SK-N-SH (cell line): ENCODE measurements around the gene RASD2. TPM values are rescaled to one million over a fixed set of nuclear protein-coding genes. Genes with fewer than 3 reads are reported as not detected.

Experiments used
- CTCF ChIA-PET: fragments of 300-600, 350-600 bp; formaldehyde crosslinking; extraction: SDS; loops from one replicate; lab custom pipeline; 2021; lab: Yijun Ruan, JAX
- POLR2A ChIA-PET: fragments of 350-600 bp; sonication (Branson Sonifier 250); formaldehyde crosslinking; extraction: SDS; loops from one replicate; lab custom pipeline; 2020; ENCODE audit warnings: antibody characterized with exemption, inconsistent platforms; lab: Yijun Ruan, JAX
- DNase-seq: peaks from one replicate; pipeline ENCODE4 v3.0.0; 2012
- H2AFZ ChIP-seq: fragments of 200-600 bp; sonication (generic); 2 replicates; pipeline ENCODE4 v1.8.1; 2016; ENCODE audit warnings: antibody characterized with exemption, mild to moderate bottlenecking, low read depth
- H3F3A ChIP-seq: fragments of 200-600 bp; sonication (generic); replicated peaks from 2 replicates; pipeline ENCODE3; 2016; ENCODE audit warnings: antibody characterized with exemption, mild to moderate bottlenecking; ENCODE audit not compliant: insufficient read depth
- H3K27ac ChIP-seq, 2 experiments: fragments of 200-500 bp in 1 of 2; fragments of 200-600 bp in 1 of 2; sonication (Bioruptor generic) in 1 of 2; sonication (generic), shearing (Covaris generic) in 1 of 2; 2 replicates each; pipeline versions ENCODE4 v1.5.1 to v1.6.1; 2014 to 2016; ENCODE audit warnings: low read depth in 2 of 2, inconsistent platforms in 1 of 2, low read length in 1 of 2, mild to moderate bottlenecking in 1 of 2, mixed read lengths in 1 of 2
- H3K27me3 ChIP-seq: fragments of 200-600 bp; sonication (generic), shearing (Covaris generic); 2 replicates; pipeline ENCODE4 v1.6.1; 2016; ENCODE audit warnings: mixed run types; ENCODE audit not compliant: insufficient read depth
- H3K36me3 ChIP-seq, 2 experiments: fragments of 200-500 bp in 1 of 2; fragments of 200-600 bp in 1 of 2; sonication (Bioruptor generic) in 1 of 2; sonication (generic) in 1 of 2; replicated peaks in 1 of 2; 2 replicates each; pipeline versions ENCODE3 to v1.5.1; 2014 to 2016; ENCODE audit warnings: low read length in 1 of 2, mild to moderate bottlenecking in 1 of 2; ENCODE audit not compliant: insufficient read depth in 2 of 2, control insufficient read depth in 1 of 2
- H3K4me1 ChIP-seq, 2 experiments: fragments of 200-500 bp in 1 of 2; fragments of 200-600 bp in 1 of 2; sonication (Bioruptor generic) in 1 of 2; sonication (generic), shearing (Covaris generic) in 1 of 2; 2 replicates each; pipeline versions ENCODE4 v1.5.1 to v1.6.1; 2014 to 2016; ENCODE audit warnings: low read depth in 1 of 2, low read length in 1 of 2, mixed run types in 1 of 2; ENCODE audit not compliant: insufficient read depth in 2 of 2, control insufficient read depth in 1 of 2
- H3K4me2 ChIP-seq: fragments of 200-600 bp; sonication (generic), shearing (Covaris generic); 2 replicates; pipeline ENCODE4 v1.6.1; 2017; ENCODE audit warnings: mixed run types
- H3K4me3 ChIP-seq, 2 experiments: fragments of 200-500 bp in 1 of 2; fragments of 200-600 bp in 1 of 2; sonication (Bioruptor generic) in 1 of 2; sonication (generic), shearing (Covaris generic) in 1 of 2; 2 replicates each; pipeline versions ENCODE4 v1.5.1 to v1.8.1; 2014 to 2016; ENCODE audit warnings: low read depth in 2 of 2, inconsistent platforms in 1 of 2, low read length in 1 of 2, mild to moderate bottlenecking in 1 of 2, mixed read lengths in 1 of 2, moderate library complexity in 1 of 2
- H3K79me2 ChIP-seq: fragments of 200-600 bp; sonication (generic); 2 replicates; pipeline ENCODE4 v1.8.1; 2017; ENCODE audit warnings: mild to moderate bottlenecking; ENCODE audit not compliant: insufficient read depth
- H3K9ac ChIP-seq: fragments of 200-600 bp; sonication (generic); 2 replicates; pipeline ENCODE4 v1.6.1; 2017; ENCODE audit warnings: mixed run types
- H3K9me2 ChIP-seq: fragments of 200-600 bp; sonication (generic); 2 replicates; pipeline ENCODE4 v1.6.1; 2017; ENCODE audit warnings: mixed run types
- H3K9me3 ChIP-seq: fragments of 200-600 bp; sonication (generic); 2 replicates; pipeline ENCODE4 v1.6.1; 2017; ENCODE audit warnings: mixed run types, mild to moderate bottlenecking, moderate library complexity
- H4K20me1 ChIP-seq: fragments of 200-600 bp; sonication (generic); 2 replicates; pipeline ENCODE4 v1.6.1; 2017; ENCODE audit warnings: mild to moderate bottlenecking, mixed run types; ENCODE audit not compliant: insufficient read depth
- ELF1 ChIP-seq: IDR thresholded peaks from 2 replicates; pipeline ENCODE4 v1.4.0; 2012
- EZH2phosphoT487 ChIP-seq: fragments of 200-600 bp; sonication (generic); IDR thresholded peaks from 2 replicates; pipeline ENCODE4 v1.6.1; 2017; ENCODE audit warnings: low read depth, mixed run types, mild to moderate bottlenecking, antibody characterized with exemption, moderate library complexity, borderline replicate concordance
- FOSL2 ChIP-seq: IDR thresholded peaks from 2 replicates; pipeline ENCODE4 v1.4.0; 2012; ENCODE audit warnings: low read depth, mild to moderate bottlenecking, moderate library complexity, borderline replicate concordance
- FOXJ3 ChIP-seq: sonication (generic); formaldehyde crosslinking; IDR thresholded peaks from 2 replicates; pipeline ENCODE4 v1.5.1; 2020; ENCODE audit warnings: mild to moderate bottlenecking, missing genetic modification reagents
- JUND ChIP-seq: IDR thresholded peaks from 2 replicates; pipeline ENCODE4 v1.4.0; 2012
- MEF2A ChIP-seq: IDR thresholded peaks from 2 replicates; pipeline ENCODE4 v1.4.0; 2012; ENCODE audit warnings: low read depth, borderline replicate concordance
- MXI1 ChIP-seq: IDR thresholded peaks from 2 replicates; pipeline ENCODE4 v1.6.1; 2012; ENCODE audit warnings: mild to moderate bottlenecking, low read depth, low read length, improper control_type of control experiment
- RAD21 ChIP-seq: IDR thresholded peaks from 2 replicates; pipeline ENCODE4 v1.6.1; 2012; ENCODE audit warnings: mild to moderate bottlenecking, low read length
- RCOR1 ChIP-seq: fragments of 150-350 bp; IDR thresholded peaks from 2 replicates; pipeline ENCODE4 v1.6.1; 2017; ENCODE audit warnings: antibody characterized with exemption, low read length
- RXRA ChIP-seq: IDR thresholded peaks from 2 replicates; pipeline ENCODE4 v1.4.0; 2012; ENCODE audit warnings: low read depth, mild to moderate bottlenecking, borderline replicate concordance
- SIN3A ChIP-seq: IDR thresholded peaks from 2 replicates; pipeline ENCODE4 v1.6.1; 2012; ENCODE audit warnings: low read depth, mild to moderate bottlenecking, low read length, moderate library complexity, borderline replicate concordance
- SMC3 ChIP-seq: IDR thresholded peaks from 2 replicates; pipeline ENCODE4 v1.6.1; 2012; ENCODE audit warnings: low read depth, low read length, improper control_type of control experiment
- TAF1 ChIP-seq: IDR thresholded peaks from 2 replicates; pipeline ENCODE4 v1.6.1; 2012; ENCODE audit warnings: low read depth, mild to moderate bottlenecking, low read length, moderate library complexity, borderline replicate concordance
- WGBS: methylation state at CpG from one replicate; pipeline ENCODE4 v1.1.6; 2017; ENCODE audit warnings: low lambda C conversion rate; 5-methylcytosine and 5-hydroxymethylcytosine counted together
- polyA plus RNA-seq, 3 experiments: library from polyadenylated mRNA; depleted of rRNA; stranded (reverse); fragments of >200 nt; gene quantifications; 2 replicates each; pipeline ENCODE4 v1.2.3, GENCODE V29; 2012
- TF ChIP-seq, protein P1 (sequence below): IDR thresholded peaks from 2 replicates; pipeline ENCODE4 v1.4.0; 2012; ENCODE audit warnings: low read depth, borderline replicate concordance
- TF ChIP-seq, protein P2 (sequence below): IDR thresholded peaks from 2 replicates; pipeline ENCODE4 v1.4.0; 2012; ENCODE audit warnings: low read depth
- TF ChIP-seq, protein P3 (sequence below): fragments of 200-600 bp; sonication (generic); IDR thresholded peaks from 2 replicates; pipeline ENCODE4 v1.6.1; 2017; ENCODE audit warnings: antibody characterized with exemption, mild to moderate bottlenecking, moderate library complexity
- TF ChIP-seq, protein P4 (sequence below): fragments of 150-350 bp; IDR thresholded peaks from 2 replicates; pipeline ENCODE4 v1.6.1; 2017; ENCODE audit warnings: antibody characterized with exemption, low read length, low read depth, borderline replicate concordance

The RASD2 gene
- polyA plus RNA-seq, 1 of the 3 experiments (the other 2 are of a cell fraction): 0.30 TPM

DNA sequence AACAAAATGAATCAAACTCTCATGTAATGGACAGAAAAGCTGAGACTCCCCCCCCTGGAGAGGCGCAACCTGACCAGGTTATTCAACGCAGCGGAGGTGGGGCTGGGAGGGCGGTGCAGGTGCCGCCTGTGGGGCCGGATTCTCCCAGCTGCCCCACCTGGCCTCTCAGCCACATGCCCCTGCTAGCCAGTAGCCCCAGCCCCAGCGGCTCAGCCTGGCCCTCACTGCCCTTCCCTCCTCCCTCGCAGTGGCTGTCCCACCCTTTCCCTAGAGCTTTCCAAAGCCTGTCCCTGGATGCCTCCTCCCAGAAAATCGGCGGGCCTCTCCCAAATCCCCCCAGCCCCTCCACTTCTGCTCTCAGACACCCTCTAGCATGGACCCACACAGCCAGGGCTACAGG lies 31.2 kb upstream of the RASD2 start:
- H3K4me1 ChIP-seq: no peaks in the 10 kb centered on the region
- H3K79me2 ChIP-seq: no peaks in the 10 kb centered on the region
- ChIA-PET POLR2A (no interaction called here), CTCF (no interaction called here)
- H3K27ac ChIP-seq: no peak overlapping the region
- H3K27me3 ChIP-seq: no peaks in the 10 kb centered on the region
- H3K4me3 ChIP-seq: no peak overlapping the region
- H3K36me3 ChIP-seq: no peaks in the 10 kb centered on the region
- H3K9me2 ChIP-seq: no peaks in the 10 kb centered on the region
- no peak overlapping the region for H3K4me2 ChIP-seq
- 91% methylated on average over 10 of the region's 10 CpGs for WGBS
- no peak for TF ChIP-seq RAD21
- TF ChIP-seq TAF1: no peak
- no peak for TF ChIP-seq EZH2phosphoT487
- no peak for TF ChIP-seq ELF1
- no peak for TF ChIP-seq SMC3
- TF ChIP-seq JUND: no peak
- no peak for TF ChIP-seq MXI1
- TF ChIP-seq, protein P1, sequence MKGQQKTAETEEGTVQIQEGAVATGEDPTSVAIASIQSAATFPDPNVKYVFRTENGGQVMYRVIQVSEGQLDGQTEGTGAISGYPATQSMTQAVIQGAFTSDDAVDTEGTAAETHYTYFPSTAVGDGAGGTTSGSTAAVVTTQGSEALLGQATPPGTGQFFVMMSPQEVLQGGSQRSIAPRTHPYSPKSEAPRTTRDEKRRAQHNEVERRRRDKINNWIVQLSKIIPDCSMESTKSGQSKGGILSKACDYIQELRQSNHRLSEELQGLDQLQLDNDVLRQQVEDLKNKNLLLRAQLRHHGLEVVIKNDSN: no peak
- TF ChIP-seq, protein P2, sequence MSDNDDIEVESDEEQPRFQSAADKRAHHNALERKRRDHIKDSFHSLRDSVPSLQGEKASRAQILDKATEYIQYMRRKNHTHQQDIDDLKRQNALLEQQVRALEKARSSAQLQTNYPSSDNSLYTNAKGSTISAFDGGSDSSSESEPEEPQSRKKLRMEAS: no peak
- no peak for TF ChIP-seq MEF2A
- TF ChIP-seq RCOR1: no peak
- TF ChIP-seq FOXJ3 (CRISPR knock-in tag): no peak
- TF ChIP-seq FOSL2: no peak
- TF ChIP-seq SIN3A: no peak
- TF ChIP-seq RXRA: no peak
- TF ChIP-seq, protein P3, sequence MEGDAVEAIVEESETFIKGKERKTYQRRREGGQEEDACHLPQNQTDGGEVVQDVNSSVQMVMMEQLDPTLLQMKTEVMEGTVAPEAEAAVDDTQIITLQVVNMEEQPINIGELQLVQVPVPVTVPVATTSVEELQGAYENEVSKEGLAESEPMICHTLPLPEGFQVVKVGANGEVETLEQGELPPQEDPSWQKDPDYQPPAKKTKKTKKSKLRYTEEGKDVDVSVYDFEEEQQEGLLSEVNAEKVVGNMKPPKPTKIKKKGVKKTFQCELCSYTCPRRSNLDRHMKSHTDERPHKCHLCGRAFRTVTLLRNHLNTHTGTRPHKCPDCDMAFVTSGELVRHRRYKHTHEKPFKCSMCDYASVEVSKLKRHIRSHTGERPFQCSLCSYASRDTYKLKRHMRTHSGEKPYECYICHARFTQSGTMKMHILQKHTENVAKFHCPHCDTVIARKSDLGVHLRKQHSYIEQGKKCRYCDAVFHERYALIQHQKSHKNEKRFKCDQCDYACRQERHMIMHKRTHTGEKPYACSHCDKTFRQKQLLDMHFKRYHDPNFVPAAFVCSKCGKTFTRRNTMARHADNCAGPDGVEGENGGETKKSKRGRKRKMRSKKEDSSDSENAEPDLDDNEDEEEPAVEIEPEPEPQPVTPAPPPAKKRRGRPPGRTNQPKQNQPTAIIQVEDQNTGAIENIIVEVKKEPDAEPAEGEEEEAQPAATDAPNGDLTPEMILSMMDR: no peak
- TF ChIP-seq, protein P4, sequence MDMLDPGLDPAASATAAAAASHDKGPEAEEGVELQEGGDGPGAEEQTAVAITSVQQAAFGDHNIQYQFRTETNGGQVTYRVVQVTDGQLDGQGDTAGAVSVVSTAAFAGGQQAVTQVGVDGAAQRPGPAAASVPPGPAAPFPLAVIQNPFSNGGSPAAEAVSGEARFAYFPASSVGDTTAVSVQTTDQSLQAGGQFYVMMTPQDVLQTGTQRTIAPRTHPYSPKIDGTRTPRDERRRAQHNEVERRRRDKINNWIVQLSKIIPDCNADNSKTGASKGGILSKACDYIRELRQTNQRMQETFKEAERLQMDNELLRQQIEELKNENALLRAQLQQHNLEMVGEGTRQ: no peak
- TF ChIP-seq, all 33 proteins: peak for 0
- Histone ChIP-seq H2AFZ (no peak overlapping the region), H4K20me1 (no peaks in the 10 kb centered on the region), H3F3A (no peaks in the 10 kb centered on the region), H3K9ac (no peak overlapping the region), H3K9me3 (no peaks in the 10 kb centered on the region)
- no peak for DNase-seq
